ENCODE measurements around the gene FAM107B. TPM values are rescaled to one million over a fixed set of nuclear protein-coding genes. Genes with fewer than 3 reads are reported as not detected.

The FAM107B gene
- total and polyA plus RNA-seq, 4 donors = 38.4 to 85.4 (median 68.9) TPM

GRCh38 chr10:14705548-14706230, 69.0 kb downstream of the FAM107B start:
- Histone ChIP-seq H3K9ac (ENCODE audit: insufficient read depth in 1 of 2, low read length in 2 of 2) (no peak overlapping the region), H3K4me3 (no peak overlapping the region), H3K27ac (ENCODE audit: low read depth in 1 of 2, low read length in 1 of 2) (no peak overlapping the region), H3K4me1 (ENCODE audit: control insufficient read depth in 5 of 5, insufficient read depth in 5 of 5, low read length in 5 of 5) (no peaks in the 10 kb centered on the region), H3K36me3 (ENCODE audit: control insufficient read depth in 4 of 4, insufficient read depth in 4 of 4, low read length in 4 of 4) (no peaks in the 10 kb centered on the region), H3K9me3 (ENCODE audit: control insufficient read depth in 4 of 4, insufficient read depth in 3 of 4, low read length in 3 of 4) (no peaks in the 10 kb centered on the region), H3K27me3 (ENCODE audit: control insufficient read depth in 3 of 3, insufficient read depth in 3 of 3, low read length in 2 of 3) (no peaks in the 10 kb centered on the region)
- ATAC-seq (ENCODE audit: insufficient read depth, low FRiP score) (no peak), DNase-seq (no peak)
- 36 to 62% methylated on average over 5 of the region's 5 CpGs for WGBS, 2 donors
- TF ChIP-seq CTCF (IDR thresholded peaks at IDR 0.05; ENCODE audit: control extremely low read depth, extremely low read depth) = no peak

- ATAC-seq (ENCODE audit: insufficient read depth, low FRiP score) (no peak), DNase-seq (no peak)
- 88 to 91% methylated on average over 3 of the region's 3 CpGs for WGBS, 2 donors
- peaks cover 0 to 6% (median 4%) of the 10 kb centered on the region in 5 donors for H3K4me1 ChIP-seq (ENCODE audit: control insufficient read depth in 5 of 5, insufficient read depth in 5 of 5, low read length in 5 of 5)
- no peaks in the 10 kb centered on the region for H3K36me3 ChIP-seq (ENCODE audit: control insufficient read depth in 4 of 4, insufficient read depth in 4 of 4, low read length in 4 of 4)
- no peak overlapping the region for H3K27ac ChIP-seq (ENCODE audit: low read depth in 1 of 2, low read length in 1 of 2)
- TF ChIP-seq CTCF (IDR thresholded peaks at IDR 0.05; ENCODE audit: control extremely low read depth, extremely low read depth) = no peak
- H3K27me3 ChIP-seq (ENCODE audit: control insufficient read depth in 3 of 3, insufficient read depth in 3 of 3, low read length in 2 of 3) = no peaks in the 10 kb centered on the region
- no peak overlapping the region for H3K4me3 ChIP-seq
- no peak overlapping the region for H3K9ac ChIP-seq (ENCODE audit: insufficient read depth in 1 of 2, low read length in 2 of 2)
- H3K9me3 ChIP-seq (ENCODE audit: control insufficient read depth in 4 of 4, insufficient read depth in 3 of 4, low read length in 3 of 4) = peaks cover 0 to 5% (median 0%) of the 10 kb centered on the region in 4 donors
Measured at GRCh38 chr10:14703631-14704001, 71.1 kb downstream of the FAM107B start.

GRCh38 chr10:14701466-14701865, 73.2 kb downstream of the FAM107B start:
- H3K4me1 ChIP-seq (ENCODE audit: control insufficient read depth in 5 of 5, insufficient read depth in 5 of 5, low read length in 5 of 5) = peaks cover 0 to 23% (median 4%) of the 10 kb centered on the region in 5 donors
- no peak overlapping the region for H3K4me3 ChIP-seq
- H3K9me3 ChIP-seq (ENCODE audit: control insufficient read depth in 4 of 4, insufficient read depth in 3 of 4, low read length in 3 of 4) = peaks cover 0 to 5% (median 0%) of the 10 kb centered on the region in 4 donors
- no peak for TF ChIP-seq CTCF (IDR thresholded peaks at IDR 0.05; ENCODE audit: control extremely low read depth, extremely low read depth)
- DNase-seq = no peak
- H3K36me3 ChIP-seq (ENCODE audit: control insufficient read depth in 4 of 4, insufficient read depth in 4 of 4, low read length in 4 of 4) = no peaks in the 10 kb centered on the region
- H3K9ac ChIP-seq (ENCODE audit: insufficient read depth in 1 of 2, low read length in 2 of 2) = no peak overlapping the region
- no peak for ATAC-seq (ENCODE audit: insufficient read depth, low FRiP score)
- 79 to 91% methylated on average over 7 of the region's 7 CpGs for WGBS, 2 donors
- no peak overlapping the region for H3K27ac ChIP-seq (ENCODE audit: low read depth in 1 of 2, low read length in 1 of 2)
- no peaks in the 10 kb centered on the region for H3K27me3 ChIP-seq (ENCODE audit: control insufficient read depth in 3 of 3, insufficient read depth in 3 of 3, low read length in 2 of 3)

Data from lung (tissue), 12 donors.